HCT116 (cell line): Measurements from ENCODE around the gene IPO13. TPM values are rescaled to one million over a fixed set of nuclear protein-coding genes. Genes with fewer than 3 reads are reported as not detected.

ENCODE experiments used
- ATAC-seq: fragments of 200-7000 bp; cut with Tn5 transposase; 2 replicates; pipeline ENCODE4 v1.9.1; 2020; ENCODE audit warnings: mild to moderate bottlenecking, moderate library complexity
- BruUV-seq: library from RNA; stranded (reverse); fragments of 400-500 nt; replicated peaks from 2 replicates; lab custom pipeline; 2021; lab: Mats Ljungman, UMichigan
- CTCF ChIA-PET: fragments of 300-600 bp; sonication (Branson Sonifier 250); formaldehyde crosslinking; loops from one replicate; lab custom pipeline; 2021; ENCODE audit warnings: antibody characterized with exemption; lab: Charles Lee
- POLR2A ChIA-PET: fragments of 300-600, 350-600 bp; sonication (Branson Sonifier 250); formaldehyde crosslinking; loops from one replicate; lab custom pipeline; 2021; ENCODE audit warnings: antibody characterized with exemption; lab: Charles Lee
- RAD21 ChIA-PET, 2 experiments: fragments of 300-600 bp; sonication (Branson Sonifier 250); formaldehyde crosslinking; loops; one replicate each; lab custom pipeline; 2023; ENCODE audit warnings: low total read pairs in 2 of 2; ENCODE audit not compliant: uncharacterized antibody in 2 of 2, unreplicated experiment in 2 of 2, low non-redundant PET in 1 of 2; lab: Charles Lee
- DNase-seq: peaks from one replicate; pipeline ENCODE4 v3.0.0-alpha.2; 2010; ENCODE audit warnings: low read depth, low spot score
- H2AFZ ChIP-seq: fragments of 200-600 bp; shearing (Covaris generic), sonication (generic); 2 replicates; pipeline ENCODE4 v1.6.1; 2017; ENCODE audit warnings: low read depth, mixed run types, mixed read lengths, antibody characterized with exemption, low read length; ENCODE audit not compliant: poor library complexity, severe bottlenecking
- H3K27ac ChIP-seq: 2 replicates; pipeline ENCODE4 v1.5.1; 2012; ENCODE audit warnings: low read depth, low read length
- H3K27me3 ChIP-seq: fragments of 200-600 bp; sonication (generic); 2 replicates; pipeline ENCODE4 v1.6.1; 2016; ENCODE audit warnings: mixed run types, low read length, mixed read lengths; ENCODE audit not compliant: insufficient read depth
- H3K36me3 ChIP-seq, 2 experiments: fragments of 200-500 bp in 1 of 2; fragments of 200-600 bp in 1 of 2; sonication (Bioruptor generic) in 1 of 2; sonication (generic) in 1 of 2; 2 replicates each; pipeline versions ENCODE4 v1.5.1 to v1.6.1; 2014 to 2016; ENCODE audit warnings: low read length in 2 of 2, inconsistent platforms in 1 of 2, mixed read lengths in 1 of 2, mixed run types in 1 of 2; ENCODE audit not compliant: insufficient read depth in 2 of 2, control insufficient read depth in 1 of 2
- H3K4me1 ChIP-seq, 2 experiments: fragments of 200-600 bp in 1 of 2; sonication (generic) in 1 of 2; 2 replicates each; pipeline versions ENCODE4 v1.5.1 to v1.6.1; 2012 to 2017; ENCODE audit warnings: low read length in 2 of 2, inconsistent platforms in 1 of 2, mild to moderate bottlenecking in 1 of 2, mixed read lengths in 1 of 2, mixed run types in 1 of 2, moderate library complexity in 1 of 2; ENCODE audit not compliant: insufficient read depth in 2 of 2, control insufficient read depth in 1 of 2
- H3K4me2 ChIP-seq: fragments of 200-600 bp; sonication (generic); 2 replicates; pipeline ENCODE4 v1.6.1; 2017; ENCODE audit warnings: mixed run types, low read length, mixed read lengths
- H3K4me3 ChIP-seq, 2 experiments: fragments of 200-600 bp in 1 of 2; sonication (generic) in 1 of 2; replicated peaks in 1 of 2; 2 replicates each; pipeline ENCODE4 v1.5.1; 2011 to 2016; ENCODE audit warnings: low read length in 2 of 2, control low read depth in 1 of 2, low read depth in 1 of 2, mild to moderate bottlenecking in 1 of 2, mixed read lengths in 1 of 2, mixed run types in 1 of 2
- H3K79me2 ChIP-seq: fragments of 200-600 bp; sonication (generic); 2 replicates; pipeline ENCODE4 v1.6.1; 2017; ENCODE audit warnings: mild to moderate bottlenecking, mixed run types, low read length, moderate library complexity, mixed read lengths; ENCODE audit not compliant: insufficient read depth
- H3K9ac ChIP-seq: fragments of 200-600 bp; sonication (generic); 2 replicates; pipeline ENCODE4 v1.6.1; 2016; ENCODE audit warnings: low read length, mixed read lengths
- H3K9me2 ChIP-seq: fragments of 200-600 bp; sonication (generic), shearing (Covaris generic); 2 replicates; pipeline ENCODE4 v1.6.1; 2017; ENCODE audit warnings: mixed run types, mild to moderate bottlenecking, moderate library complexity; ENCODE audit not compliant: insufficient read depth
- H3K9me3 ChIP-seq, 2 experiments: fragments of 200-500 bp in 1 of 2; fragments of 200-600 bp in 1 of 2; sonication (Bioruptor generic) in 1 of 2; sonication (generic) in 1 of 2; 2 replicates each; pipeline ENCODE4 v1.6.1; 2014 to 2017; ENCODE audit warnings: low read length in 2 of 2, mixed read lengths in 2 of 2, inconsistent platforms in 1 of 2, low read depth in 1 of 2, mild to moderate bottlenecking in 1 of 2, mixed run types in 1 of 2, moderate library complexity in 1 of 2; ENCODE audit not compliant: control insufficient read depth in 1 of 2, insufficient read depth in 1 of 2
- H4K20me1 ChIP-seq: fragments of 200-600 bp; sonication (generic), shearing (Covaris generic); 2 replicates; pipeline ENCODE4 v1.6.1; 2017; ENCODE audit warnings: mixed run types, mild to moderate bottlenecking, moderate library complexity; ENCODE audit not compliant: insufficient read depth
- CBX3 ChIP-seq: IDR thresholded peaks from 2 replicates; pipeline ENCODE4 v1.6.1; 2012; ENCODE audit warnings: low read depth
- EGR1 ChIP-seq: IDR thresholded peaks from 2 replicates; pipeline ENCODE4 v1.6.1; 2012; ENCODE audit warnings: low read depth
- EZH2 ChIP-seq: fragments of 200-600 bp; sonication (generic); IDR thresholded peaks from 2 replicates; pipeline ENCODE4 v1.6.1; 2017; ENCODE audit warnings: antibody characterized with exemption, mixed run types
- JUND ChIP-seq: IDR thresholded peaks from 2 replicates; pipeline ENCODE4 v1.6.1; 2012
- POLR2AphosphoS5 ChIP-seq: IDR thresholded peaks from 2 replicates; pipeline ENCODE4 v1.6.1; 2011; ENCODE audit warnings: mild to moderate bottlenecking, low read depth, low read length, moderate library complexity
- SIN3A ChIP-seq: IDR thresholded peaks from 2 replicates; pipeline ENCODE4 v1.6.1; 2012; ENCODE audit warnings: low read depth
- ZBTB33 ChIP-seq: IDR thresholded peaks from 2 replicates; pipeline ENCODE4 v1.6.1; 2011; ENCODE audit warnings: mild to moderate bottlenecking, low read length, moderate library complexity; ENCODE audit not compliant: insufficient replicate concordance; ENCODE audit errors: extremely low read depth
- ZNF274 ChIP-seq: fragments of 200-500 bp; sonication (Bioruptor generic); IDR thresholded peaks from 2 replicates; pipeline ENCODE4 v1.6.1; 2014; ENCODE audit warnings: mild to moderate bottlenecking, low read depth, low read length, inconsistent platforms
- intact Hi-C: fragments of 100-400 bp; cut with micrococcal nuclease; formaldehyde crosslinking; loops from 2 replicates; pipeline ENCODE4 v1.10.0; 2022
- total RNA-seq: library from RNA; stranded (reverse); gene quantifications from one replicate; pipeline ENCODE4 v1.2.1, GENCODE V29; 2021; ENCODE audit not compliant: unreplicated experiment

Gene IPO13
- total RNA-seq, 1 experiment from 2014 or later: 18.7 TPM

- Histone ChIP-seq H2AFZ (no peak overlapping the region), H3K4me3 (no peak overlapping the region), H3K79me2 (peaks cover 18% of the 10 kb centered on the region), H3K9me2 (no peaks in the 10 kb centered on the region), H4K20me1 (no peaks in the 10 kb centered on the region), H3K36me3 (peaks cover 9 to 28% of the 10 kb centered on the region in 2 experiments; a peak in 3 of 4 replicates), H3K9ac (no peak overlapping the region), H3K4me2 (no peak overlapping the region), H3K9me3 (no peaks in the 10 kb centered on the region), H3K4me1 (peaks cover 4 to 19% of the 10 kb centered on the region in 2 experiments; a peak in 3 of 4 replicates), H3K27ac (no peak overlapping the region), H3K27me3 (no peaks in the 10 kb centered on the region)
- DNase-seq (no peak), ATAC-seq (no peak)
- TF ChIP-seq POLR2AphosphoS5 (no peak), EGR1 (no peak), EZH2 (no peak), ZNF274 (no peak), JUND (no peak), ZBTB33 (no peak), CBX3 (no peak), SIN3A (no peak)
- ChIA-PET RAD21 (no interaction called here), POLR2A (no interaction called here), CTCF (no interaction called here)
- no TSS peak for BruUV-seq
- intact Hi-C loops: no loop called here
Measured at GRCh38 chr1:43968348-43968948, 21.7 kb downstream of the IPO13 start.
